Neural progenitor cell (in vitro differentiated cells): Measurements from ENCODE around the gene TNNI3K. TPM values are rescaled to one million over a fixed set of nuclear protein-coding genes. Genes with fewer than 3 reads are reported as not detected.

Experiments used
- DNase-seq: peaks from one replicate; pipeline ENCODE4 v3.0.0-alpha.2; 2016; ENCODE audit warnings: low spot score
- H2AFZ ChIP-seq: fragments of 200-600 bp; sonication (generic); replicated peaks from 2 replicates; pipeline ENCODE4 v1.6.1; 2016; ENCODE audit warnings: antibody characterized with exemption
- H3F3A ChIP-seq: fragments of 200-600 bp; sonication (generic); 2 replicates; pipeline ENCODE4 v1.6.1; 2016; ENCODE audit warnings: antibody characterized with exemption, low read depth
- H3K27ac ChIP-seq: fragments of 200-600 bp; sonication (generic); 2 replicates; pipeline ENCODE4 v1.5.1; 2016; ENCODE audit warnings: mild to moderate bottlenecking
- H3K27me3 ChIP-seq: fragments of 200-600 bp; sonication (generic); 2 replicates; pipeline ENCODE4 v1.6.1; 2016; ENCODE audit warnings: mild to moderate bottlenecking, moderate library complexity
- H3K36me3 ChIP-seq: fragments of 200-600 bp; sonication (generic); 2 replicates; pipeline ENCODE4 v1.5.1; 2016
- H3K4me1 ChIP-seq: fragments of 200-600 bp; sonication (generic); 2 replicates; pipeline ENCODE4 v1.6.1; 2016; ENCODE audit warnings: mixed run types
- H3K4me2 ChIP-seq: fragments of 200-600 bp; sonication (generic); 2 replicates; pipeline ENCODE4 v1.6.1; 2016
- H3K4me3 ChIP-seq: fragments of 200-600 bp; sonication (generic); 2 replicates; pipeline ENCODE4 v1.5.1; 2016
- H3K79me2 ChIP-seq: fragments of 200-600 bp; sonication (generic); 2 replicates; pipeline ENCODE4 v1.6.1; 2016; ENCODE audit warnings: low read depth
- H3K9ac ChIP-seq: fragments of 200-600 bp; sonication (generic); 2 replicates; pipeline ENCODE4 v1.6.1; 2016
- H3K9me3 ChIP-seq: fragments of 200-600 bp; sonication (generic); 2 replicates; pipeline ENCODE4 v1.5.1; 2016; ENCODE audit warnings: low read depth
- H4K20me1 ChIP-seq: fragments of 200-600 bp; sonication (generic); 2 replicates; pipeline ENCODE4 v1.6.1; 2016; ENCODE audit warnings: low read depth
- H3K27ac Mint-ChIP-seq: 3 replicates; pipeline ENCODE4 v1.8.0; 2021; ENCODE audit warnings: mixed read lengths
- H3K27me3 Mint-ChIP-seq: 2 replicates; pipeline ENCODE4 v1.8.0; 2022; ENCODE audit warnings: low read depth, mild to moderate bottlenecking, inconsistent platforms, moderate library complexity, mixed read lengths; ENCODE audit not compliant: insufficient read depth
- H3K36me3 Mint-ChIP-seq: 3 replicates; pipeline ENCODE4 v1.8.0; 2021; ENCODE audit warnings: mixed read lengths
- H3K4me1 Mint-ChIP-seq: 3 replicates; pipeline ENCODE4 v1.8.0; 2021; ENCODE audit warnings: mixed read lengths
- H3K4me3 Mint-ChIP-seq: 3 replicates; pipeline ENCODE4 v1.8.0; 2021; ENCODE audit warnings: mild to moderate bottlenecking, moderate library complexity, mixed read lengths
- H3K9me3 Mint-ChIP-seq: 3 replicates; pipeline ENCODE4 v1.8.0; 2020; ENCODE audit warnings: mixed read lengths
- CTCF ChIP-seq: fragments of 200-600 bp; sonication (generic); IDR thresholded peaks from 2 replicates; pipeline ENCODE4 v1.5.1; 2017; ENCODE audit warnings: antibody characterized with exemption, mild to moderate bottlenecking
- EZH2 ChIP-seq: fragments of 200-600 bp; sonication (generic); IDR thresholded peaks from 2 replicates; pipeline ENCODE4 v1.6.1; 2017; ENCODE audit warnings: antibody characterized with exemption, mild to moderate bottlenecking, moderate library complexity
- EZH2phosphoT487 ChIP-seq: fragments of 200-600 bp; sonication (generic); IDR thresholded peaks from 2 replicates; pipeline ENCODE4 v1.6.1; 2017; ENCODE audit warnings: antibody characterized with exemption
- total RNA-seq: library from RNA; depleted of rRNA; stranded (reverse); fragments of >200 nt; gene quantifications from 2 replicates; pipeline ENCODE4 v1.2.3, GENCODE V29; 2015; ENCODE audit warnings: low replicate concordance

The TNNI3K gene
- total RNA-seq, 1 donor from 2014 or later = 1.9 TPM

GRCh38 chr1:74471470-74471869, 236.3 kb downstream of the TNNI3K start:
- Mint-ChIP-seq H3K36me3 (peaks cover 3% of the 10 kb centered on the region), H3K4me3 (no peak overlapping the region), H3K9me3 (peaks cover 2% of the 10 kb centered on the region), H3K27ac (peak overlapping the region; percentile 1), H3K4me1 (peaks cover 43% of the 10 kb centered on the region), H3K27me3 (peaks cover 2% of the 10 kb centered on the region)
- H3K9me3 ChIP-seq = no peaks in the 10 kb centered on the region
- no peak overlapping the region for H3K9ac ChIP-seq
- no peaks in the 10 kb centered on the region for H3K27me3 ChIP-seq
- peak overlapping the region; percentile 27 for H2AFZ ChIP-seq
- peaks cover 6% of the 10 kb centered on the region for H3K4me1 ChIP-seq
- no peaks in the 10 kb centered on the region for H3K79me2 ChIP-seq
- no peak overlapping the region for H3K4me2 ChIP-seq
- TF ChIP-seq EZH2 (no peak), EZH2phosphoT487 (no peak), CTCF (no peak)
- no peak for DNase-seq
- H4K20me1 ChIP-seq = no peaks in the 10 kb centered on the region
- no peaks in the 10 kb centered on the region for H3K36me3 ChIP-seq
- no peak overlapping the region for H3K4me3 ChIP-seq
- H3F3A ChIP-seq = no peaks in the 10 kb centered on the region
- no peak overlapping the region for H3K27ac ChIP-seq

- peaks cover 29% of the 10 kb centered on the region for H3K4me1 Mint-ChIP-seq
- Histone ChIP-seq H3K36me3 (no peaks in the 10 kb centered on the region), H3K4me1 (no peaks in the 10 kb centered on the region), H2AFZ (no peak overlapping the region), H3K9me3 (no peaks in the 10 kb centered on the region), H3K4me2 (no peak overlapping the region), H3F3A (no peaks in the 10 kb centered on the region), H3K79me2 (no peaks in the 10 kb centered on the region), H3K27ac (no peak overlapping the region), H3K27me3 (no peaks in the 10 kb centered on the region), H4K20me1 (no peaks in the 10 kb centered on the region), H3K9ac (no peak overlapping the region), H3K4me3 (no peak overlapping the region)
- H3K9me3 Mint-ChIP-seq = no peaks in the 10 kb centered on the region
- H3K27ac Mint-ChIP-seq = no peak overlapping the region
- no peaks in the 10 kb centered on the region for H3K36me3 Mint-ChIP-seq
- TF ChIP-seq CTCF = no peak
- TF ChIP-seq EZH2 = no peak
- no peak for TF ChIP-seq EZH2phosphoT487
- no peak overlapping the region for H3K4me3 Mint-ChIP-seq
- no peak for DNase-seq
- H3K27me3 Mint-ChIP-seq = peaks cover 2% of the 10 kb centered on the region
Observed at GRCh38 chr1:74474585-74474984, 239.4 kb downstream of the TNNI3K start.

- H3K27me3 ChIP-seq = no peaks in the 10 kb centered on the region
- H3K4me1 Mint-ChIP-seq = peaks cover 25% of the 10 kb centered on the region
- H3K79me2 ChIP-seq = no peaks in the 10 kb centered on the region
- H3F3A ChIP-seq = no peaks in the 10 kb centered on the region
- H3K4me1 ChIP-seq = peaks cover 18% of the 10 kb centered on the region
- no peaks in the 10 kb centered on the region for H3K9me3 Mint-ChIP-seq
- peaks cover 2% of the 10 kb centered on the region for H3K27me3 Mint-ChIP-seq
- H3K9me3 ChIP-seq = no peaks in the 10 kb centered on the region
- no peaks in the 10 kb centered on the region for H3K36me3 Mint-ChIP-seq
- H2AFZ ChIP-seq = no peak overlapping the region
- TF ChIP-seq CTCF (no peak), EZH2 (no peak), EZH2phosphoT487 (no peak)
- no peaks in the 10 kb centered on the region for H3K36me3 ChIP-seq
- H4K20me1 ChIP-seq = no peaks in the 10 kb centered on the region
- no peak overlapping the region for H3K4me2 ChIP-seq
- no peak overlapping the region for H3K9ac ChIP-seq
- DNase-seq = no peak
- no peak overlapping the region for H3K27ac ChIP-seq
- H3K27ac Mint-ChIP-seq = no peak overlapping the region
- no peak overlapping the region for H3K4me3 Mint-ChIP-seq
- H3K4me3 ChIP-seq = no peak overlapping the region
Observed at GRCh38 chr1:74478979-74479378, 243.8 kb downstream of the TNNI3K start.

- peak overlapping the region; percentile 55 for H3K27ac Mint-ChIP-seq
- H3F3A ChIP-seq = no peaks in the 10 kb centered on the region
Observed at GRCh38 chr1:74480068-74480467, 244.9 kb downstream of the TNNI3K start.

More at GRCh38 chr1:74480068-74480467, 244.9 kb downstream of the TNNI3K start:
- TF ChIP-seq CTCF (no peak), EZH2 (no peak), EZH2phosphoT487 (no peak)
- Histone ChIP-seq H3K4me1 (peaks cover 18% of the 10 kb centered on the region), H3K9ac (no peak overlapping the region), H3K79me2 (no peaks in the 10 kb centered on the region), H3K27ac (no peak overlapping the region), H3K27me3 (no peaks in the 10 kb centered on the region), H3K4me3 (no peak overlapping the region), H3K36me3 (no peaks in the 10 kb centered on the region), H3K4me2 (no peak overlapping the region), H2AFZ (no peak overlapping the region), H4K20me1 (no peaks in the 10 kb centered on the region), H3K9me3 (no peaks in the 10 kb centered on the region)
- no peak for DNase-seq
- Mint-ChIP-seq H3K4me3 (no peak overlapping the region), H3K27me3 (peaks cover 2% of the 10 kb centered on the region), H3K4me1 (peaks cover 19% of the 10 kb centered on the region), H3K9me3 (no peaks in the 10 kb centered on the region), H3K36me3 (no peaks in the 10 kb centered on the region)
